Measurements from ENCODE around the gene ME3. TPM values are rescaled to one million over a fixed set of nuclear protein-coding genes. Genes with fewer than 3 reads are reported as not detected.

The ME3 gene
- total and polyA plus RNA-seq, 12 donors, result 13.9 to 128 (median 44.5) TPM

- Histone ChIP-seq H3K36me3 (replicated peaks in 1 of 2) (no peaks in the 10 kb centered on the region), H3K9me3 (replicated peaks in 1 of 3) (no peaks in the 10 kb centered on the region), H3K27me3 (no peaks in the 10 kb centered on the region), H3K27ac (no peak overlapping the region), H3K4me1 (replicated peaks in 1 of 2) (peaks cover 10 to 13% of the 10 kb centered on the region in 2 donors), H3K4me3 (no peak overlapping the region)
- TF ChIP-seq CTCF (IDR thresholded peaks at IDR 0.05) (no peak), POLR2A (IDR thresholded peaks at IDR 0.05) (no peak)
- WGBS, 4 donors, result 74 to 100% (median 88%) methylated on average over 1 of the region's 1 CpG
- DNase-seq, result no peak
- intact Hi-C loops (cut with DNase I), result loop anchor here in 1 of 2 donors (10.0 kb wide), 1 partner anchor 129 kb away; the partner anchor contains the start of gene PRSS23
Observed at GRCh38 chr11:86676010-86676409, 3.6 kb upstream of the ME3 start.

GRCh38 chr11:86675017-86675416, 2.6 kb upstream of the ME3 start:
- Histone ChIP-seq H3K27me3 (no peaks in the 10 kb centered on the region), H3K9me3 (replicated peaks in 1 of 3) (no peaks in the 10 kb centered on the region), H3K27ac (no peak overlapping the region), H3K4me1 (replicated peaks in 1 of 2) (peaks cover 13 to 23% of the 10 kb centered on the region in 2 donors), H3K4me3 (no peak overlapping the region), H3K36me3 (replicated peaks in 1 of 2) (no peaks in the 10 kb centered on the region)
- intact Hi-C loops (cut with DNase I), result loop anchor here in 1 of 2 donors (10.0 kb wide), 1 partner anchor 130 kb away; the partner anchor contains the start of gene PRSS23
- DNase-seq, result no peak
- WGBS, 4 donors, result 71 to 78% (median 76%) methylated on average over 2 of the region's 2 CpGs
- no peak for TF ChIP-seq CTCF (IDR thresholded peaks at IDR 0.05)
- no peak for TF ChIP-seq POLR2A (IDR thresholded peaks at IDR 0.05)

GRCh38 chr11:86673872-86674750, 1.7 kb upstream of the ME3 start:
- H3K27ac ChIP-seq, result no peak overlapping the region
- no peak for TF ChIP-seq CTCF (IDR thresholded peaks at IDR 0.05)
- TF ChIP-seq POLR2A (IDR thresholded peaks at IDR 0.05), result no peak
- H3K4me1 ChIP-seq (replicated peaks in 1 of 2), result peaks cover 13 to 28% of the 10 kb centered on the region in 2 donors

DNA sequence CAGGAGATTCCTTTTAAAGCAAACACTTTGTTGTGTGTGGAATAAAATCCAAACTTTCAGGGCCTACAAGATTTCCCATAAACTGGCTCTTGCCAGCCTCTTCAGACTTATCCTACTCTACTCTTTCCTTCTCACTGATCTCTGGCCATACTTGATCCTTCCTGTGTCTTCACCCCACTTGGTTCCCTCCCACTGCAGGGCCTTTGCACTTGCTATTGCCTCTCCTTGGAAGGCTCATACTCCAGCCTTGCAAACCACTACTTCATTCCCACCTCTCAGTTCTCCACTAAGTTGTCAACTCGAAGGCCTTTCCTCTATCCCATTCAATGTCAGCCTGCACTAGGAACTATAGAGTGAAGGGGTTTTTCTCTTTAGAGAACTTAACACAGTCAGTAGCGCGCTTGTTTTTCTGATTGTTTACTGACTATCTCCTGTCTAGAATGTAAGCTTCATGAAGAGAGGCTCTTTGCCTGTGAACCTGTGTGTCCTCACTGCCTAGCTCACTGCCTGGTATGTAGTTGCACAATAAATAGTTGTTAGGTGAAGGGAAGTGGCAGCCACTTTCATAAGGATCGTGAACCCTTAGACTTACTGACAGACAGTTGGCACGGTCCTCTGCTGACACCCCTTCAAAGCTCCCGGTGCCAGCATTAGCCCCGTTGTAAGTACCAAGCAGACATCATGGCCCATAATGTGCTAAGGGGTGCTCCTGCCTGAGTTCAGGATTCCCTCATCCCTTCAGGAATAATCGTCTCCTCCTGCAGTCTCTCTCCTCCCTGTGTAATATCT, 833 bp upstream of the ME3 start:
- no peaks in the 10 kb centered on the region for H3K9me3 ChIP-seq (replicated peaks in 1 of 3)
- peak overlapping the region in 1 of 4 donors; percentile 77 for H3K4me3 ChIP-seq
- DNase-seq, result no peak
- peak overlapping the region in 2 of 5 donors; percentile 92 to 94 for H3K27ac ChIP-seq
- H3K4me1 ChIP-seq (replicated peaks in 1 of 2), result peaks cover 13 to 28% of the 10 kb centered on the region in 2 donors
- no peaks in the 10 kb centered on the region for H3K27me3 ChIP-seq
- 92 to 96% (median 94%) methylated on average over 8 of the region's 8 CpGs for WGBS, 4 donors
- H3K36me3 ChIP-seq (replicated peaks in 1 of 2), result no peaks in the 10 kb centered on the region
- intact Hi-C loops (cut with DNase I), result loop anchor here (5.0 to 10.0 kb wide), 2 partner anchors 129 to 132 kb away; partner anchors contain the start of gene PRSS23 (in 2 of the 2)
- TF ChIP-seq POLR2A (IDR thresholded peaks at IDR 0.05) (no peak), CTCF (IDR thresholded peaks at IDR 0.05) (no peak)

More at GRCh38 chr11:86673872-86674750, 1.7 kb upstream of the ME3 start:
- H3K27me3 ChIP-seq, result no peaks in the 10 kb centered on the region
- 88 to 98% (median 94%) methylated on average over 6 of the region's 6 CpGs for WGBS, 4 donors
- no peaks in the 10 kb centered on the region for H3K36me3 ChIP-seq (replicated peaks in 1 of 2)
- H3K9me3 ChIP-seq (replicated peaks in 1 of 3), result no peaks in the 10 kb centered on the region
- intact Hi-C loops (cut with DNase I), result loop anchor here (5.0 to 10.0 kb wide), 2 partner anchors 128 to 131 kb away; partner anchors contain the start of gene PRSS23 (in 2 of the 2)
- no peak overlapping the region for H3K4me3 ChIP-seq
- DNase-seq, result no peak
